MCF 10A (cell line): ENCODE data around the gene IGFBP3. TPM values are rescaled to one million over a fixed set of nuclear protein-coding genes. Genes with fewer than 3 reads are reported as not detected.

ENCODE experiments used
- BruUV-seq: library from RNA; stranded (reverse); fragments of 400-500 nt; replicated peaks from 2 replicates; lab custom pipeline; 2021; lab: Mats Ljungman, UMichigan
- CTCF ChIA-PET: fragments of 300-600 bp; sonication (Branson Sonifier 250); formaldehyde crosslinking; extraction: SDS; loops from one replicate; lab custom pipeline; 2021; ENCODE audit warnings: antibody characterized with exemption, inconsistent platforms; lab: Yijun Ruan, JAX
- POLR2A ChIA-PET: fragments of 300-600, 350-650 bp; sonication (Branson Sonifier 250); formaldehyde crosslinking; extraction: SDS; loops from one replicate; lab custom pipeline; 2020; ENCODE audit warnings: antibody characterized with exemption, inconsistent platforms; lab: Yijun Ruan, JAX
- DNase-seq: peaks from one replicate; pipeline ENCODE4 v3.0.0-alpha.2; 2018; ENCODE audit not compliant: unreplicated experiment
- H3K27ac Mint-ChIP-seq: one replicate; pipeline ENCODE4 v1.8.0; 2022; ENCODE audit warnings: mild to moderate bottlenecking, low read depth, mixed read lengths; ENCODE audit not compliant: unreplicated experiment
- H3K27me3 Mint-ChIP-seq: one replicate; pipeline ENCODE4 v1.8.0; 2022; ENCODE audit warnings: mixed read lengths; ENCODE audit not compliant: insufficient read depth, unreplicated experiment
- H3K36me3 Mint-ChIP-seq: one replicate; pipeline ENCODE4 v1.8.0; 2022; ENCODE audit warnings: mild to moderate bottlenecking, moderate library complexity, mixed read lengths; ENCODE audit not compliant: insufficient read depth, unreplicated experiment
- H3K4me1 Mint-ChIP-seq: one replicate; pipeline ENCODE4 v1.8.0; 2022; ENCODE audit warnings: mixed read lengths; ENCODE audit not compliant: insufficient read depth, unreplicated experiment
- H3K4me3 Mint-ChIP-seq: one replicate; pipeline ENCODE4 v1.8.0; 2022; ENCODE audit warnings: mild to moderate bottlenecking, moderate library complexity, mixed read lengths; ENCODE audit not compliant: unreplicated experiment
- H3K9me3 Mint-ChIP-seq: one replicate; pipeline ENCODE4 v1.8.0; 2022; ENCODE audit warnings: mixed read lengths; ENCODE audit not compliant: unreplicated experiment
- CTCF ChIP-seq: fragments of 200-600 bp; IDR thresholded peaks from one replicate; pipeline ENCODE4 v1.8.0; 2022; ENCODE audit warnings: antibody characterized with exemption, mild to moderate bottlenecking; ENCODE audit not compliant: unreplicated experiment
- intact Hi-C: fragments of 100-400 bp; cut with micrococcal nuclease; formaldehyde crosslinking; loops from 2 replicates; pipeline ENCODE4 v1.14.1; 2022
- total RNA-seq: library from RNA; stranded (reverse); gene quantifications from 2 replicates; pipeline ENCODE4 v1.2.3, GENCODE V29; 2022

The IGFBP3 gene
- total RNA-seq, 1 experiment from 2014 or later, result 42.9 TPM

- H3K36me3 Mint-ChIP-seq, result no peaks in the 10 kb centered on the region
- H3K27me3 Mint-ChIP-seq, result no peaks in the 10 kb centered on the region
Observed at GRCh38 chr7:45968856-45969541, 47.9 kb upstream of the IGFBP3 start.

DNA sequence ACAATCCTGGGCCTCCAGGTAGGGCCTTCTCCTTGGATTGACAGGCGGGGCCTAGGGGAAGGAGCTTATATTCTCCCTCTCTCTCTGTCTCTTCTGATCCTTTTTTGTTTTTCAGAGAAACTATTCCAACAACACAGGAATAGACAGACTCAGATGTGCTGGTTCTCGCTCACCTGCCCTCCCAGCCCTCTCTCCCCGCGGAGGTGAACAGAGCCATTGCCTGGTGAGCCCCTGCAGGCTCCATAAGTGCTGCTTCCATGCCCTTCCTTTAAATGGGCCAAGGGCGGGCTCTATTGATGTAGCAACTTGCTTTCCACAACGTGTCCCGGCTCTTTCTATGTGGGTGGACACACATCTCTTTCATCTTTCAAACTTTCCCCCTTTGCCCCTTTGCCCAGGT, 47.2 kb upstream of the IGFBP3 start:
- no TSS peak for BruUV-seq
- DNase-seq, result no peak
- intact Hi-C loops, result no loop called here
- Mint-ChIP-seq H3K36me3 (no peaks in the 10 kb centered on the region), H3K9me3 (no peaks in the 10 kb centered on the region), H3K4me3 (no peak overlapping the region), H3K4me1 (no peaks in the 10 kb centered on the region), H3K27ac (no peak overlapping the region), H3K27me3 (no peaks in the 10 kb centered on the region)
- ChIA-PET CTCF (interaction anchor here (2.9 kb wide), 1 partner anchor 9 kb away, joined by 8 read pairs; no protein-coding TSS in a partner anchor), POLR2A (no interaction called here)
- TF ChIP-seq CTCF, result no peak

More at GRCh38 chr7:45968856-45969541, 47.9 kb upstream of the IGFBP3 start:
- no peak overlapping the region for H3K27ac Mint-ChIP-seq
- no peak for TF ChIP-seq CTCF
- no peak overlapping the region for H3K4me3 Mint-ChIP-seq
- POLR2A ChIA-PET, result no interaction called here
- intact Hi-C loops, result no loop called here
- CTCF ChIA-PET, result no interaction called here
- BruUV-seq, result no TSS peak
- no peak for DNase-seq
- H3K9me3 Mint-ChIP-seq, result no peaks in the 10 kb centered on the region
- no peaks in the 10 kb centered on the region for H3K4me1 Mint-ChIP-seq

DNA sequence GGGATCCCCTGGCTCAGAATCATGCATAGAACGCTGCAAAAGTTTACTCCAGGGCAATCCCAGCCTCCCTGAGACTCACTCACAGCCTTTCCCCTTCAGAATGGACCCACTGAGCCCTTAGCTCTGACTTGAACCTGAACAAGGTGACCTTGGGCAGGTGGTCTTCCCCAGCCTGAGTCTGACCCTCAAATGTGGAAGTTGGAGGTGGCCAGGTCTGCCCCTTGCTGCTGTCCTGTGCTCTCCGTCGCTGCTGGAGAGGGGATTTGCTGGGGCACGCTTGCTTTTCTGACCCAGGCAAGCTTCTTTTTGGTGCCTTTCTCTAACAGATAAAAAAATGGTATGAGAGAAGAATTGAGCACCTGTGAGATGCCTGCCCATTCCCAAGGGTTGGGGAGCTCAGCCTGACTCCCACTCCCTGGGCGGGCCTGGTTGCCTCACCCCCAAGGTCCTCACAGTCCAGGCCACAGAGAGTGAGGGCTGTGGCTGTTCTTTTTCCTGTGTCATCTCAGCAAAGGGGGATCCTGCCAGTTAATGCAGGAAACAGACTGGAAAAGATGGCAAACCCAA, 46.6 kb upstream of the IGFBP3 start:
- no peak overlapping the region for H3K4me3 Mint-ChIP-seq
- CTCF ChIA-PET, result interaction anchor here (0.8 to 2.9 kb wide), 2 partner anchors 9 to 306 kb away, joined by 3 to 8 read pairs; no protein-coding TSS in a partner anchor
- intact Hi-C loops, result no loop called here
- no peaks in the 10 kb centered on the region for H3K27me3 Mint-ChIP-seq
- no peak overlapping the region for H3K27ac Mint-ChIP-seq
- H3K9me3 Mint-ChIP-seq, result no peaks in the 10 kb centered on the region
- H3K36me3 Mint-ChIP-seq, result no peaks in the 10 kb centered on the region
- no peak for DNase-seq
- no peak for TF ChIP-seq CTCF
- no TSS peak for BruUV-seq
- H3K4me1 Mint-ChIP-seq, result no peaks in the 10 kb centered on the region
- POLR2A ChIA-PET, result no interaction called here

DNA sequence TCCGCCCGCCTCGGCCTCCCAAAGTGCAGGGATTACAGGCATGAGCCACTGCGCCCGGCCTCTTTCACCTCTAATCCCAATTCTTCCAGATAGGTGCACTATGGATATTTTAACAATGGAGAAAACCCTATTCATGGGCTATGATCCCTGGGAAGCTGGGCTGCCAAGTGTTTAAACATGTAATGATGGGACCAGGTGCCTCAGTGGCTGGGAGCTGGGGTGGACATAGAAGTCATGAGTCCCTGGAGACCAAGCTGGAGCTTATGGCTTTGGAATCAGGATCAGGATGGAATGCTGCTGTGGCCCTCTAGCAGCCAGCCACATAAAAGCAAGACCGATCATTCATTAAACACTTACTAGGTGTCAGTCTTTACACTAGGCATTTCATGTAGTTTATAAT, 41.8 kb upstream of the IGFBP3 start:
- TF ChIP-seq CTCF, result no peak
- Mint-ChIP-seq H3K27me3 (no peaks in the 10 kb centered on the region), H3K4me3 (no peak overlapping the region), H3K4me1 (no peaks in the 10 kb centered on the region), H3K9me3 (no peaks in the 10 kb centered on the region), H3K36me3 (no peaks in the 10 kb centered on the region), H3K27ac (no peak overlapping the region)
- CTCF ChIA-PET, result no interaction called here
- POLR2A ChIA-PET, result interaction anchor here (0.7 kb wide), 1 partner anchor 10 kb away, joined by 3 read pairs; no protein-coding TSS in a partner anchor
- DNase-seq, result no peak
- BruUV-seq, result no TSS peak
- intact Hi-C loops, result no loop called here
